Liver (tissue), 9 donors: ENCODE results near the gene GBX1. TPM values are rescaled to one million over a fixed set of nuclear protein-coding genes. Genes with fewer than 3 reads are reported as not detected.

Experiments used
- DNase-seq: peaks from one replicate; pipeline ENCODE4 v3.0.0-alpha.2; 2017; ENCODE audit warnings: low spot score
- H3K27ac ChIP-seq, 2 donors: one replicate each; pipeline ENCODE4 v1.7.0; 2013; ENCODE audit warnings: inconsistent platforms in 2 of 2, low read length in 2 of 2, control low read depth in 1 of 2, low read depth in 1 of 2, mild to moderate bottlenecking in 1 of 2
- H3K27me3 ChIP-seq, 4 donors: one replicate each; pipeline versions ENCODE4 v1.6.1 to v1.7.0; 2013; ENCODE audit warnings: low read length in 3 of 4, inconsistent platforms in 1 of 4, mild to moderate bottlenecking in 1 of 4, moderate library complexity in 1 of 4; ENCODE audit not compliant: control insufficient read depth in 4 of 4, insufficient read depth in 4 of 4
- H3K36me3 ChIP-seq, 4 donors: one replicate each; pipeline versions ENCODE4 v1.6.1 to v1.7.0; 2013; ENCODE audit warnings: low read length in 3 of 4, mild to moderate bottlenecking in 3 of 4, low read depth in 1 of 4, moderate library complexity in 1 of 4; ENCODE audit not compliant: control insufficient read depth in 4 of 4, insufficient read depth in 3 of 4
- H3K4me1 ChIP-seq, 4 donors: one replicate each; pipeline versions ENCODE4 v1.6.1 to v1.7.0; 2013; ENCODE audit warnings: low read length in 3 of 4, mild to moderate bottlenecking in 3 of 4, moderate library complexity in 1 of 4; ENCODE audit not compliant: control insufficient read depth in 4 of 4, insufficient read depth in 4 of 4
- H3K4me3 ChIP-seq, 3 donors: one replicate each; pipeline versions ENCODE4 v1.6.1 to v1.7.0; 2013; ENCODE audit warnings: low read length in 3 of 3, control low read depth in 1 of 3, low read depth in 1 of 3, mild to moderate bottlenecking in 1 of 3
- H3K9ac ChIP-seq, 2 donors: one replicate each; pipeline ENCODE4 v1.7.0; 2013; ENCODE audit warnings: low read length in 2 of 2, mild to moderate bottlenecking in 2 of 2, moderate library complexity in 2 of 2, control low read depth in 1 of 2, low read depth in 1 of 2
- H3K9me3 ChIP-seq, 4 donors: one replicate each; pipeline versions ENCODE4 v1.6.1 to v1.7.0; 2013; ENCODE audit warnings: low read length in 3 of 4; ENCODE audit not compliant: control insufficient read depth in 4 of 4
- ATF3 ChIP-seq: IDR thresholded peaks from 2 replicates; pipeline ENCODE4 v1.6.1; 2016; ENCODE audit warnings: antibody characterized with exemption
- CTCF ChIP-seq: fragments of 150-350 bp; IDR thresholded peaks from 2 replicates; pipeline ENCODE4 v1.5.1; 2017; ENCODE audit warnings: improper control_type of control experiment, low read depth, low read length; ENCODE audit not compliant: missing input control
- EGR1 ChIP-seq, 2 donors: IDR thresholded peaks; 2 replicates each; pipeline ENCODE4 v1.6.1; 2016 to 2018; ENCODE audit warnings: antibody characterized with exemption in 2 of 2, low read depth in 2 of 2
- FOXA1 ChIP-seq: IDR thresholded peaks from 2 replicates; pipeline ENCODE4 v1.6.1; 2016; ENCODE audit warnings: antibody characterized with exemption
- FOXA2 ChIP-seq: IDR thresholded peaks from 2 replicates; pipeline ENCODE4 v1.6.1; 2016; ENCODE audit warnings: antibody characterized with exemption
- GABPA ChIP-seq, 2 donors: IDR thresholded peaks in 1 of 2; conservative IDR thresholded peaks in 1 of 2; 2 replicates each; pipeline ENCODE4 v1.6.1; 2016; ENCODE audit warnings: antibody characterized with exemption in 2 of 2, mild to moderate bottlenecking in 1 of 2, moderate library complexity in 1 of 2
- HNF4G ChIP-seq: IDR thresholded peaks from 2 replicates; pipeline ENCODE4 v1.6.1; 2016; ENCODE audit warnings: antibody characterized with exemption
- JUND ChIP-seq, 2 donors: IDR thresholded peaks; 2 replicates each; pipeline ENCODE4 v1.6.1; 2016; ENCODE audit warnings: antibody characterized with exemption in 2 of 2
- MAX ChIP-seq: IDR thresholded peaks from 2 replicates; pipeline ENCODE4 v1.6.1; 2016; ENCODE audit warnings: antibody characterized with exemption
- REST ChIP-seq: IDR thresholded peaks from 2 replicates; pipeline ENCODE4 v1.6.1; 2016; ENCODE audit warnings: antibody characterized with exemption, mild to moderate bottlenecking
- RXRA ChIP-seq, 2 donors: IDR thresholded peaks; 2 replicates each; pipeline ENCODE4 v1.6.1; 2017 to 2018; ENCODE audit warnings: antibody characterized with exemption in 2 of 2, mild to moderate bottlenecking in 1 of 2
- SP1 ChIP-seq: IDR thresholded peaks from 2 replicates; pipeline ENCODE4 v1.6.1; 2018; ENCODE audit warnings: antibody characterized with exemption, mild to moderate bottlenecking
- YY1 ChIP-seq: IDR thresholded peaks from 2 replicates; pipeline ENCODE4 v1.6.1; 2016; ENCODE audit warnings: antibody characterized with exemption, mild to moderate bottlenecking
- WGBS: extraction: QIAGEN DNeasy Blood & Tissue Kit; methylation state at CpG from one replicate; pipeline ENCODE4 v1.1.7; 2013; 5-methylcytosine and 5-hydroxymethylcytosine counted together
- polyA plus RNA-seq, 2 donors: library from polyadenylated mRNA; stranded (reverse) in 1 of 2; unstranded in 1 of 2; fragments of 200-250 nt in 1 of 2; fragments of >200 nt in 1 of 2; fragmentation: Nextera tagmentation in 1 of 2; extraction: Ambion mirVana in 1 of 2; gene quantifications; one replicate each; pipeline versions ENCODE4 v1.2.1 to v1.2.3, GENCODE V29; 2013 to 2015
- total RNA-seq, 2 donors: library from RNA; depleted of rRNA; stranded (reverse); fragments of >200 nt; gene quantifications; one replicate each; pipeline ENCODE4 v1.2.3, GENCODE V29; 2014
- donor health status: healthy.
- donor health status: healthy.
- donor health status: healthy.
- donor health status: healthy.
- donor health status: healthy.

The GBX1 gene
- total and polyA plus RNA-seq, 4 donors: not detected

GRCh38 chr7:151126491-151127137 is 40.9 kb downstream of the GBX1 start (continued):
- TF ChIP-seq FOXA2: no peak
- TF ChIP-seq GABPA (IDR thresholded peaks at IDR 0.05 in 1 of 2, conservative IDR thresholded peaks at IDR 0.05 in 1 of 2): no peak
- no peak for TF ChIP-seq EGR1 (IDR thresholded peaks at IDR 0.05; ENCODE audit: low read depth in 2 of 2)
- no peak for TF ChIP-seq SP1

- H3K4me3 ChIP-seq: no peak overlapping the region
- DNase-seq: no peak
- WGBS: 73% methylated on average over 58 of the region's 58 CpGs
- no peaks in the 10 kb centered on the region for H3K4me1 ChIP-seq
- H3K9ac ChIP-seq: no peak overlapping the region
- no peaks in the 10 kb centered on the region for H3K27me3 ChIP-seq
- H3K36me3 ChIP-seq: peaks cover 2 to 30% (median 17%) of the 10 kb centered on the region in 4 donors
- TF ChIP-seq HNF4G (no peak), ATF3 (no peak)
- no peak overlapping the region for H3K27ac ChIP-seq
- no peaks in the 10 kb centered on the region for H3K9me3 ChIP-seq
Measured at GRCh38 chr7:151125846-151126481, 41.5 kb downstream of the GBX1 start.

GRCh38 chr7:151125470-151125845 is 42.0 kb downstream of the GBX1 start:
- TF ChIP-seq CTCF: no peak
- TF ChIP-seq HNF4G: no peak
- TF ChIP-seq REST: no peak
- no peak for TF ChIP-seq FOXA2
- TF ChIP-seq ATF3: no peak
- no peak for TF ChIP-seq FOXA1
- no peak for TF ChIP-seq RXRA (IDR thresholded peaks at IDR 0.05)
- no peak for TF ChIP-seq MAX
- no peak for TF ChIP-seq EGR1 (IDR thresholded peaks at IDR 0.05; ENCODE audit: low read depth in 2 of 2)
- TF ChIP-seq JUND (IDR thresholded peaks at IDR 0.05): no peak
- no peak for TF ChIP-seq YY1
- no peak overlapping the region for H3K9ac ChIP-seq
- DNase-seq: no peak
- no peak overlapping the region for H3K4me3 ChIP-seq
- no peak overlapping the region for H3K27ac ChIP-seq
- H3K27me3 ChIP-seq: no peaks in the 10 kb centered on the region
- WGBS: 58% methylated on average over 22 of the region's 22 CpGs
- H3K36me3 ChIP-seq: peaks cover 2 to 30% (median 16%) of the 10 kb centered on the region in 4 donors
- no peaks in the 10 kb centered on the region for H3K9me3 ChIP-seq
- H3K4me1 ChIP-seq: no peaks in the 10 kb centered on the region
